HepG2 (cell line): ENCODE data around the gene MTCL1. TPM values are rescaled to one million over a fixed set of nuclear protein-coding genes. Genes with fewer than 3 reads are reported as not detected.

Experiments used
- ATAC-seq: fragments of 200-7000 bp; cut with Tn5 transposase; 3 replicates; pipeline ENCODE4 v1.9.1; 2020; ENCODE audit warnings: mild to moderate bottlenecking, moderate library complexity
- BruUV-seq: library from RNA; stranded (reverse); fragments of 400-500 nt; replicated peaks from 2 replicates; lab custom pipeline; 2021; lab: Mats Ljungman, UMichigan
- CTCF ChIA-PET: fragments of 300-600 bp; formaldehyde crosslinking; extraction: SDS; loops from one replicate; lab custom pipeline; 2021; ENCODE audit warnings: low total read pairs, inconsistent platforms, low intra/inter-chr PET ratio; lab: Yijun Ruan, JAX
- POLR2A ChIA-PET: fragments of 350-600 bp; sonication (Branson Sonifier 250); formaldehyde crosslinking; loops from one replicate; lab custom pipeline; 2020; ENCODE audit warnings: antibody characterized with exemption, inconsistent platforms; lab: Yijun Ruan, JAX
- DNase-seq: peaks from one replicate; pipeline ENCODE4 v3.0.0-alpha.2; 2015; ENCODE audit warnings: low spot score
- FAIRE-seq: peaks from 3 replicates; lab custom pipeline; 2011; peaks lifted over from hg19 to GRCh38; lab: Jason Lieb, UNC
- H2AFZ ChIP-seq: one replicate; pipeline ENCODE4 v1.6.1; 2011; ENCODE audit warnings: low read length, inconsistent platforms
- H3K27ac ChIP-seq: fragments of 300-600 bp; 3 replicates; pipeline ENCODE4 v1.8.0; 2011; ENCODE audit warnings: mixed run types, mild to moderate bottlenecking, mixed read lengths, low read length, inconsistent platforms; ENCODE audit not compliant: insufficient read depth; ENCODE audit errors: extremely low read length
- H3K27me3 ChIP-seq, 2 experiments: fragments of 200-600 bp in 1 of 2; 2 replicates in 1 of 2; 3 replicates in 1 of 2; pipeline versions ENCODE4 v1.6.0 to v1.8.0; 2011; ENCODE audit warnings: low read length in 2 of 2, mild to moderate bottlenecking in 2 of 2, moderate library complexity in 2 of 2, inconsistent platforms in 1 of 2; ENCODE audit not compliant: insufficient read depth in 2 of 2, control insufficient read depth in 1 of 2
- H3K36me3 ChIP-seq, 2 experiments: fragments of 200-600 bp in 1 of 2; replicated peaks in 1 of 2; 2 replicates in 1 of 2; 3 replicates in 1 of 2; pipeline versions ENCODE4 v1.5.1 to v1.8.0; 2011; ENCODE audit warnings: low read length in 2 of 2, inconsistent platforms in 1 of 2; ENCODE audit not compliant: insufficient read depth in 2 of 2, control insufficient read depth in 1 of 2
- H3K4me1 ChIP-seq: 2 replicates; pipeline ENCODE4 v1.5.1; 2012; ENCODE audit warnings: low read length, inconsistent platforms; ENCODE audit not compliant: insufficient read depth
- H3K4me2 ChIP-seq: 2 replicates; pipeline ENCODE4 v1.6.0; 2011; ENCODE audit warnings: low read depth, low read length, inconsistent platforms
- H3K4me3 ChIP-seq, 3 experiments: fragments of 200-600 bp in 1 of 3; sonication (generic), shearing (Covaris generic) in 1 of 3; replicated peaks in 1 of 3; 2 replicates each; pipeline ENCODE4 v1.5.1; 2011 to 2016; ENCODE audit warnings: low read length in 3 of 3, inconsistent platforms in 2 of 3, low read depth in 2 of 3, mild to moderate bottlenecking in 2 of 3, control low read depth in 1 of 3, mixed read lengths in 1 of 3; ENCODE audit not compliant: insufficient read depth in 1 of 3
- H3K79me2 ChIP-seq: one replicate; pipeline ENCODE4 v1.6.1; 2011; ENCODE audit warnings: low read length, inconsistent platforms; ENCODE audit not compliant: insufficient read depth
- H3K9ac ChIP-seq: 2 replicates; pipeline ENCODE4 v1.6.0; 2011; ENCODE audit warnings: mild to moderate bottlenecking, low read depth, low read length, inconsistent platforms; ENCODE audit not compliant: insufficient read depth
- H3K9me3 ChIP-seq: 2 replicates; pipeline ENCODE4 v1.5.1; 2012; ENCODE audit warnings: mild to moderate bottlenecking, low read length
- H4K20me1 ChIP-seq: 2 replicates; pipeline ENCODE4 v1.6.0; 2011; ENCODE audit warnings: inconsistent platforms, mild to moderate bottlenecking, low read length, moderate library complexity; ENCODE audit not compliant: insufficient read depth
- ATRX ChIP-seq: sonication (generic); formaldehyde crosslinking; IDR thresholded peaks from 2 replicates; pipeline ENCODE4 v1.4.0; 2020; ENCODE audit warnings: missing genetic modification reagents, borderline replicate concordance
- GATAD2A ChIP-seq: IDR thresholded peaks from 2 replicates; pipeline ENCODE4 v1.6.1; 2016
- HIVEP1 ChIP-seq: sonication (generic); formaldehyde crosslinking; IDR thresholded peaks from 2 replicates; pipeline ENCODE4 v1.4.0; 2020; ENCODE audit warnings: mild to moderate bottlenecking, missing genetic modification reagents
- SMARCC2 ChIP-seq: fragments of 450-650 bp; IDR thresholded peaks from 2 replicates; pipeline ENCODE4 v1.6.1; 2017; ENCODE audit warnings: antibody characterized with exemption, mild to moderate bottlenecking
- ZNF572 ChIP-seq: sonication (generic); formaldehyde crosslinking; IDR thresholded peaks from 2 replicates; pipeline ENCODE4 v1.5.1; 2020; ENCODE audit warnings: mild to moderate bottlenecking, missing genetic modification reagents
- ZSCAN30 ChIP-seq: sonication (generic); formaldehyde crosslinking; IDR thresholded peaks from 2 replicates; pipeline ENCODE4 v1.5.0; 2020; ENCODE audit warnings: mild to moderate bottlenecking, missing genetic modification reagents
- WGBS: methylation state at CpG from one replicate; pipeline ENCODE4 v1.1.6; 2017; ENCODE audit warnings: low lambda C conversion rate; 5-methylcytosine and 5-hydroxymethylcytosine counted together
- in situ Hi-C: cut with HindIII; loops from 2 replicates; pipeline ENCODE4 v1.10.0; 2017; ENCODE audit warnings: low pct_unique_long_range_greater_than_20kb; ENCODE audit not compliant: extremely low pct_ligation_motif_present
- intact Hi-C: fragments of 100-400 bp; cut with micrococcal nuclease; formaldehyde crosslinking; loops from one replicate; pipeline ENCODE4 v1.10.0; 2022; ENCODE audit not compliant: unreplicated experiment
- polyA plus RNA-seq, 8 experiments: library from polyadenylated mRNA; depleted of rRNA in 3 of 8; stranded (reverse) in 7 of 8; unstranded in 1 of 8; fragments of >200 nt; fragmentation: Illumina TruSeq in 4 of 8; extraction: Trizol in 4 of 8; gene quantifications; 2 replicates each; pipeline versions ENCODE4 v1.2.1 to v1.2.3, GENCODE V29; 2011 to 2016; ENCODE audit warnings: low read depth in 4 of 8, missing spikeins in 1 of 8, mixed read lengths in 1 of 8; ENCODE audit not compliant: insufficient read depth in 1 of 8
- total RNA-seq, 5 experiments: library from RNA; depleted of rRNA; stranded (reverse); fragments of >200 nt; fragmentation: Illumina TruSeq; extraction: Trizol; gene quantifications; 2 replicates each; pipeline ENCODE4 v1.2.3, GENCODE V29; 2016; ENCODE audit warnings: low read depth in 1 of 5
- TF ChIP-seq, protein P1 (sequence below): sonication (generic); formaldehyde crosslinking; IDR thresholded peaks from 2 replicates; pipeline ENCODE4 v1.4.0; 2020; ENCODE audit warnings: missing genetic modification reagents
- TF ChIP-seq, protein P2 (sequence below): sonication (generic); formaldehyde crosslinking; IDR thresholded peaks from 2 replicates; pipeline ENCODE4 v1.5.0; 2020; ENCODE audit warnings: mild to moderate bottlenecking, missing genetic modification reagents, borderline replicate concordance
- TF ChIP-seq, protein P3 (sequence below): sonication (generic); formaldehyde crosslinking; IDR thresholded peaks from 2 replicates; pipeline ENCODE4 v1.4.0; 2020; ENCODE audit warnings: mild to moderate bottlenecking, missing genetic modification reagents

Gene MTCL1
- total and polyA plus RNA-seq, 2 of the 13 experiments (the other 11 are each of a cell fraction or from before 2014, with no cell fraction given), result 3.1 to 3.2 TPM

DNA sequence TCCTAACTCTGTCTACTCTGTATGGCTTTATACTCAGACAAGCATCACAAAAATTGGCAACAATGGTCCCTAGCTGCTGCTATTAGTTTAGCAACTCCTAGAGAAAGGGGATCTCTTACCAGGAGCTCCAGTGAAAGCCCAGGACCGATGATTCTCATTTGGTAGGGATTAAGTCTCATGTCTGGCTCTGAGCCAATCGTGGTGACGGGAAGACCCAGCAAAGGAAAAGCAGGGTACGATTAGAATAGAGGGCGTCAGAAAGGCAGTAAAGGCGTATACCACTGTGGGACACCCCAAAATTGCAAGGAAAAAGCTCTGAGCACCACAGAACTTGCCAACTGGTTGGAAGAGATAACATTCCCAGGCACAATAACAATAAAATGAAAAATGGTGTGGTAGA is 129.5 kb downstream of the MTCL1 start (continued):
- no peak for TF ChIP-seq HIVEP1
- TF ChIP-seq, protein P1, sequence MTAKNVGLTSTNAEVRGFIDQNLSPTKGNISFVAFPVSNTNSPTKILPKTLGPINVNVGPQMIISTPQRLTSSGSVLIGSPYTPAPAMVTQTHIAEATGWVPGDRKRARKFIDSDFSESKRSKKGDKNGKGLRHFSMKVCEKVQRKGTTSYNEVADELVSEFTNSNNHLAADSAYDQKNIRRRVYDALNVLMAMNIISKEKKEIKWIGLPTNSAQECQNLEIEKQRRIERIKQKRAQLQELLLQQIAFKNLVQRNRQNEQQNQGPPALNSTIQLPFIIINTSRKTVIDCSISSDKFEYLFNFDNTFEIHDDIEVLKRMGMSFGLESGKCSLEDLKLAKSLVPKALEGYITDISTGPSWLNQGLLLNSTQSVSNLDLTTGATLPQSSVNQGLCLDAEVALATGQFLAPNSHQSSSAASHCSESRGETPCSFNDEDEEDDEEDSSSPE (CRISPR knock-in tag), result no peak
- no peak for TF ChIP-seq ZNF572 (CRISPR knock-in tag)
- TF ChIP-seq, all 625 proteins: peak for 0

DNA sequence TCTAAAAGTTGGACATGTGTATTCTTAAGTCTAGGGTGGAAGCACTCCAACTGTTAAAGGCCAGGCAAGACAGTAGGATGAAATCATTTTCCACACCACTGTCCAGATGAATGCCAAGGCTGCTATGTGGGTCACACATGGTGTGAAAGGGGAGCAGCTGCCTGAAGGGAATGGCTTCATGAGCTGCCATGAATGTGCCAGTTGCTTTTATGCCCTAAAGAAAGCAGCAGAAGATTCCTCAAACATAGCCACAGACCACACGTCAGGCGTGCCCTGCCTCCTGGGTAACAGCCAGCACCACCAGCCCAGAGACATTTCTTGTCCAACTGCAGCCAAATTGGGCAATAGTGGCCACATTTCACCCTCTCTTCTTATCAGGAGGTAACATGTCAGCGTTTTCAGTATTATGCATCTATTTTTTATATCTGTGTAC is 130.2 kb downstream of the MTCL1 start:
- BruUV-seq, result no TSS peak
- Histone ChIP-seq H4K20me1 (no peaks in the 10 kb centered on the region), H3K4me1 (no peaks in the 10 kb centered on the region), H3K9ac (no peak overlapping the region), H3K4me3 (no peak overlapping the region), H3K27ac (no peak overlapping the region), H3K4me2 (no peak overlapping the region), H3K9me3 (no peaks in the 10 kb centered on the region), H3K79me2 (no peaks in the 10 kb centered on the region), H2AFZ (no peak overlapping the region), H3K36me3 (no peaks in the 10 kb centered on the region), H3K27me3 (peaks cover 0 to 4% of the 10 kb centered on the region in 2 experiments; a peak in 2 of 5 replicates)
- DNase-seq (no peak), ATAC-seq (no peak), FAIRE-seq (no peak)
- 10% methylated on average over 3 of the region's 3 CpGs for WGBS
- no peak for TF ChIP-seq ZSCAN30
- TF ChIP-seq, protein P2, sequence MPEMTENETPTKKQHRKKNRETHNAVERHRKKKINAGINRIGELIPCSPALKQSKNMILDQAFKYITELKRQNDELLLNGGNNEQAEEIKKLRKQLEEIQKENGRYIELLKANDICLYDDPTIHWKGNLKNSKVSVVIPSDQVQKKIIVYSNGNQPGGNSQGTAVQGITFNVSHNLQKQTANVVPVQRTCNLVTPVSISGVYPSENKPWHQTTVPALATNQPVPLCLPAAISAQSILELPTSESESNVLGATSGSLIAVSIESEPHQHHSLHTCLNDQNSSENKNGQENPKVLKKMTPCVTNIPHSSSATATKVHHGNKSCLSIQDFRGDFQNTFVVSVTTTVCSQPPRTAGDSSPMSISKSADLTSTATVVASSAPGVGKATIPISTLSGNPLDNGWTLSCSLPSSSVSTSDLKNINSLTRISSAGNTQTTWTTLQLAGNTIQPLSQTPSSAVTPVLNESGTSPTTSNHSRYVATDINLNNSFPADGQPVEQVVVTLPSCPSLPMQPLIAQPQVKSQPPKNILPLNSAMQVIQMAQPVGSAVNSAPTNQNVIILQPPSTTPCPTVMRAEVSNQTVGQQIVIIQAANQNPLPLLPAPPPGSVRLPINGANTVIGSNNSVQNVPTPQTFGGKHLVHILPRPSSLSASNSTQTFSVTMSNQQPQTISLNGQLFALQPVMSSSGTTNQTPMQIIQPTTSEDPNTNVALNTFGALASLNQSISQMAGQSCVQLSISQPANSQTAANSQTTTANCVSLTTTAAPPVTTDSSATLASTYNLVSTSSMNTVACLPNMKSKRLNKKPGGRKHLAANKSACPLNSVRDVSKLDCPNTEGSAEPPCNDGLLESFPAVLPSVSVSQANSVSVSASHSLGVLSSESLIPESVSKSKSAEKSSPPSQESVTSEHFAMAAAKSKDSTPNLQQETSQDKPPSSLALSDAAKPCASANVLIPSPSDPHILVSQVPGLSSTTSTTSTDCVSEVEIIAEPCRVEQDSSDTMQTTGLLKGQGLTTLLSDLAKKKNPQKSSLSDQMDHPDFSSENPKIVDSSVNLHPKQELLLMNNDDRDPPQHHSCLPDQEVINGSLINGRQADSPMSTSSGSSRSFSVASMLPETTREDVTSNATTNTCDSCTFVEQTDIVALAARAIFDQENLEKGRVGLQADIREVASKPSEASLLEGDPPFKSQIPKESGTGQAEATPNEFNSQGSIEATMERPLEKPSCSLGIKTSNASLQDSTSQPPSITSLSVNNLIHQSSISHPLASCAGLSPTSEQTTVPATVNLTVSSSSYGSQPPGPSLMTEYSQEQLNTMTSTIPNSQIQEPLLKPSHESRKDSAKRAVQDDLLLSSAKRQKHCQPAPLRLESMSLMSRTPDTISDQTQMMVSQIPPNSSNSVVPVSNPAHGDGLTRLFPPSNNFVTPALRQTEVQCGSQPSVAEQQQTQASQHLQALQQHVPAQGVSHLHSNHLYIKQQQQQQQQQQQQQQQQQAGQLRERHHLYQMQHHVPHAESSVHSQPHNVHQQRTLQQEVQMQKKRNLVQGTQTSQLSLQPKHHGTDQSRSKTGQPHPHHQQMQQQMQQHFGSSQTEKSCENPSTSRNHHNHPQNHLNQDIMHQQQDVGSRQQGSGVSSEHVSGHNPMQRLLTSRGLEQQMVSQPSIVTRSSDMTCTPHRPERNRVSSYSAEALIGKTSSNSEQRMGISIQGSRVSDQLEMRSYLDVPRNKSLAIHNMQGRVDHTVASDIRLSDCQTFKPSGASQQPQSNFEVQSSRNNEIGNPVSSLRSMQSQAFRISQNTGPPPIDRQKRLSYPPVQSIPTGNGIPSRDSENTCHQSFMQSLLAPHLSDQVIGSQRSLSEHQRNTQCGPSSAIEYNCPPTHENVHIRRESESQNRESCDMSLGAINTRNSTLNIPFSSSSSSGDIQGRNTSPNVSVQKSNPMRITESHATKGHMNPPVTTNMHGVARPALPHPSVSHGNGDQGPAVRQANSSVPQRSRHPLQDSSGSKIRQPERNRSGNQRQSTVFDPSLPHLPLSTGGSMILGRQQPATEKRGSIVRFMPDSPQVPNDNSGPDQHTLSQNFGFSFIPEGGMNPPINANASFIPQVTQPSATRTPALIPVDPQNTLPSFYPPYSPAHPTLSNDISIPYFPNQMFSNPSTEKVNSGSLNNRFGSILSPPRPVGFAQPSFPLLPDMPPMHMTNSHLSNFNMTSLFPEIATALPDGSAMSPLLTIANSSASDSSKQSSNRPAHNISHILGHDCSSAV, result no peak
- TF ChIP-seq GATAD2A (CRISPR knock-in tag), result no peak
- no peak for TF ChIP-seq ATRX (CRISPR knock-in tag)
- TF ChIP-seq, protein P3, sequence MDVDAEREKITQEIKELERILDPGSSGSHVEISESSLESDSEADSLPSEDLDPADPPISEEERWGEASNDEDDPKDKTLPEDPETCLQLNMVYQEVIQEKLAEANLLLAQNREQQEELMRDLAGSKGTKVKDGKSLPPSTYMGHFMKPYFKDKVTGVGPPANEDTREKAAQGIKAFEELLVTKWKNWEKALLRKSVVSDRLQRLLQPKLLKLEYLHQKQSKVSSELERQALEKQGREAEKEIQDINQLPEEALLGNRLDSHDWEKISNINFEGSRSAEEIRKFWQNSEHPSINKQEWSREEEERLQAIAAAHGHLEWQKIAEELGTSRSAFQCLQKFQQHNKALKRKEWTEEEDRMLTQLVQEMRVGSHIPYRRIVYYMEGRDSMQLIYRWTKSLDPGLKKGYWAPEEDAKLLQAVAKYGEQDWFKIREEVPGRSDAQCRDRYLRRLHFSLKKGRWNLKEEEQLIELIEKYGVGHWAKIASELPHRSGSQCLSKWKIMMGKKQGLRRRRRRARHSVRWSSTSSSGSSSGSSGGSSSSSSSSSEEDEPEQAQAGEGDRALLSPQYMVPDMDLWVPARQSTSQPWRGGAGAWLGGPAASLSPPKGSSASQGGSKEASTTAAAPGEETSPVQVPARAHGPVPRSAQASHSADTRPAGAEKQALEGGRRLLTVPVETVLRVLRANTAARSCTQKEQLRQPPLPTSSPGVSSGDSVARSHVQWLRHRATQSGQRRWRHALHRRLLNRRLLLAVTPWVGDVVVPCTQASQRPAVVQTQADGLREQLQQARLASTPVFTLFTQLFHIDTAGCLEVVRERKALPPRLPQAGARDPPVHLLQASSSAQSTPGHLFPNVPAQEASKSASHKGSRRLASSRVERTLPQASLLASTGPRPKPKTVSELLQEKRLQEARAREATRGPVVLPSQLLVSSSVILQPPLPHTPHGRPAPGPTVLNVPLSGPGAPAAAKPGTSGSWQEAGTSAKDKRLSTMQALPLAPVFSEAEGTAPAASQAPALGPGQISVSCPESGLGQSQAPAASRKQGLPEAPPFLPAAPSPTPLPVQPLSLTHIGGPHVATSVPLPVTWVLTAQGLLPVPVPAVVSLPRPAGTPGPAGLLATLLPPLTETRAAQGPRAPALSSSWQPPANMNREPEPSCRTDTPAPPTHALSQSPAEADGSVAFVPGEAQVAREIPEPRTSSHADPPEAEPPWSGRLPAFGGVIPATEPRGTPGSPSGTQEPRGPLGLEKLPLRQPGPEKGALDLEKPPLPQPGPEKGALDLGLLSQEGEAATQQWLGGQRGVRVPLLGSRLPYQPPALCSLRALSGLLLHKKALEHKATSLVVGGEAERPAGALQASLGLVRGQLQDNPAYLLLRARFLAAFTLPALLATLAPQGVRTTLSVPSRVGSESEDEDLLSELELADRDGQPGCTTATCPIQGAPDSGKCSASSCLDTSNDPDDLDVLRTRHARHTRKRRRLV, result no peak
- TF ChIP-seq SMARCC2, result no peak
- CTCF ChIA-PET, result no interaction called here
- POLR2A ChIA-PET, result no interaction called here
- in situ Hi-C loops, result no loop called here
- intact Hi-C loops, result no loop called here
